Measurements from ENCODE around the gene THAP12.

Gene THAP12

GRCh38 chr11:76382209-76382608 lies 1.3 kb upstream of the THAP12 start:
- H3K27me3 ChIP-seq (ENCODE audit: control insufficient read depth, insufficient read depth, low read length) = no peaks in the 10 kb centered on the region
- H3K9ac ChIP-seq = no peak overlapping the region
- no peak overlapping the region for H3K4me2 ChIP-seq (ENCODE audit: low read length)
- H3K27ac ChIP-seq = no peak overlapping the region
- H3K4me1 ChIP-seq = peaks cover 5% of the 10 kb centered on the region
- H3K4me3 ChIP-seq (ENCODE audit: low read depth, low read length) = no peak overlapping the region
- no peaks in the 10 kb centered on the region for H3K36me3 ChIP-seq (ENCODE audit: control insufficient read depth, insufficient read depth, low read length)
- no peak overlapping the region for H2AFZ ChIP-seq
- TF ChIP-seq CTCF (IDR thresholded peaks at IDR 0.05) = no peak
- no peaks in the 10 kb centered on the region for H3K9me3 ChIP-seq (ENCODE audit: control insufficient read depth, low read length)
- peaks cover 10% of the 10 kb centered on the region for H3K79me2 ChIP-seq

GRCh38 chr11:76380159-76380976 lies 564 bp downstream of the THAP12 start:
- H2AFZ ChIP-seq = peak overlapping the region; percentile 60
- H3K27ac ChIP-seq = no peak overlapping the region
- no peak for TF ChIP-seq CTCF (IDR thresholded peaks at IDR 0.05)

GRCh38 chr11:76379807-76380158 lies 1.1 kb downstream of the THAP12 start:
- Histone ChIP-seq H3K4me3 (ENCODE audit: low read depth, low read length) (peak overlapping the region; percentile 53), H3K36me3 (ENCODE audit: control insufficient read depth, insufficient read depth, low read length) (no peaks in the 10 kb centered on the region), H3K79me2 (peaks cover 12% of the 10 kb centered on the region), H3K4me2 (ENCODE audit: low read length) (peak overlapping the region; percentile 60), H3K27ac (no peak overlapping the region), H3K27me3 (ENCODE audit: control insufficient read depth, insufficient read depth, low read length) (no peaks in the 10 kb centered on the region), H2AFZ (no peak overlapping the region), H3K4me1 (peaks cover 5% of the 10 kb centered on the region), H3K9ac (no peak overlapping the region), H3K9me3 (ENCODE audit: control insufficient read depth, low read length) (no peaks in the 10 kb centered on the region)
- TF ChIP-seq CTCF (IDR thresholded peaks at IDR 0.05) = no peak

More at GRCh38 chr11:76380159-76380976, 564 bp downstream of the THAP12 start:
- Histone ChIP-seq H3K4me2 (ENCODE audit: low read length) (peak overlapping the region; percentile 60), H3K4me1 (peaks cover 5% of the 10 kb centered on the region), H3K9ac (no peak overlapping the region), H3K9me3 (ENCODE audit: control insufficient read depth, low read length) (no peaks in the 10 kb centered on the region), H3K79me2 (peaks cover 12% of the 10 kb centered on the region), H3K4me3 (ENCODE audit: low read depth, low read length) (peak overlapping the region; percentile 53), H3K36me3 (ENCODE audit: control insufficient read depth, insufficient read depth, low read length) (no peaks in the 10 kb centered on the region), H3K27me3 (ENCODE audit: control insufficient read depth, insufficient read depth, low read length) (no peaks in the 10 kb centered on the region)

- no peak overlapping the region for H2AFZ ChIP-seq
- no peaks in the 10 kb centered on the region for H3K36me3 ChIP-seq (ENCODE audit: control insufficient read depth, insufficient read depth, low read length)
- H3K9me3 ChIP-seq (ENCODE audit: control insufficient read depth, low read length) = no peaks in the 10 kb centered on the region
- H3K27me3 ChIP-seq (ENCODE audit: control insufficient read depth, insufficient read depth, low read length) = no peaks in the 10 kb centered on the region
- H3K4me2 ChIP-seq (ENCODE audit: low read length) = no peak overlapping the region
- TF ChIP-seq CTCF (IDR thresholded peaks at IDR 0.05) = no peak
- no peak overlapping the region for H3K4me3 ChIP-seq (ENCODE audit: low read depth, low read length)
- no peaks in the 10 kb centered on the region for H3K4me1 ChIP-seq
- peaks cover 14% of the 10 kb centered on the region for H3K79me2 ChIP-seq
- H3K27ac ChIP-seq = no peak overlapping the region
- no peak overlapping the region for H3K9ac ChIP-seq
These were observed 4.0 kb downstream of the THAP12 start for GRCh38 chr11:76376746-76377558.
